ENCODE results near the gene TNNT2.

TNNT2 gene

GRCh38 chr1:201377611-201378092 is at the start of gene TNNT2:
Gene TNNT2 (minus strand): TSS chr1:201377680. CDS start chr1:201373254, 4,426 bp downstream.
- no peak for DNase-seq

- no peak for DNase-seq
These were observed 49.2 kb upstream of the TNNT2 start for GRCh38 chr1:201426479-201427310.

GRCh38 chr1:201424146-201424545 is 46.7 kb upstream of the TNNT2 start:
- no peak for DNase-seq

- DNase-seq: no peak
These were observed 46.2 kb upstream of the TNNT2 start for GRCh38 chr1:201423655-201424054.

GRCh38 chr1:201422436-201423030 is 45.1 kb upstream of the TNNT2 start:
- no peak for DNase-seq

GRCh38 chr1:201422026-201422425 is 44.5 kb upstream of the TNNT2 start:
- no peak for DNase-seq

GRCh38 chr1:201421041-201421440 is 43.6 kb upstream of the TNNT2 start:
- DNase-seq: no peak

- no peak for DNase-seq
These were observed 43.1 kb upstream of the TNNT2 start for GRCh38 chr1:201420608-201421002.

GRCh38 chr1:201419746-201420607 is 42.5 kb upstream of the TNNT2 start:
- no peak for DNase-seq

GRCh38 chr1:201419256-201419655 is 41.8 kb upstream of the TNNT2 start:
- DNase-seq: no peak

GRCh38 chr1:201418461-201418860 is 41.0 kb upstream of the TNNT2 start:
- DNase-seq: no peak

GRCh38 chr1:201414051-201414738 is 36.7 kb upstream of the TNNT2 start:
- no peak for DNase-seq

- no peak for DNase-seq
These were observed 33.8 kb upstream of the TNNT2 start for GRCh38 chr1:201411292-201411691.

GRCh38 chr1:201409440-201409839 is 32.0 kb upstream of the TNNT2 start:
- no peak for DNase-seq

- DNase-seq: no peak
These were observed 31.3 kb upstream of the TNNT2 start for GRCh38 chr1:201408834-201409200.

- peak; percentile 66 for DNase-seq
These were observed 30.8 kb upstream of the TNNT2 start for GRCh38 chr1:201408176-201408833.

- DNase-seq: no peak
These were observed 29.4 kb upstream of the TNNT2 start for GRCh38 chr1:201406831-201407406.

GRCh38 chr1:201405484-201405831 is 28.0 kb upstream of the TNNT2 start:
- no peak for DNase-seq

- DNase-seq: no peak
These were observed 27.4 kb upstream of the TNNT2 start for GRCh38 chr1:201404722-201405483.

- DNase-seq: no peak
These were observed 26.6 kb upstream of the TNNT2 start for GRCh38 chr1:201404055-201404454.

- DNase-seq: no peak
These were observed 25.9 kb upstream of the TNNT2 start for GRCh38 chr1:201403359-201403758.

All from activated CD8-positive, alpha-beta memory T cell treated with anti-CD3 and anti-CD28 coated beads, Interleukin-2, amount 50 U/mL, for 4 hours (primary cell).